AG04450 (cell line): ENCODE measurements around the gene CFAP68. TPM values are rescaled to one million over a fixed set of nuclear protein-coding genes. Genes with fewer than 3 reads are reported as not detected.

Experiments
- CTCF ChIA-PET: fragments of 300-600, 350-600 bp; formaldehyde crosslinking; extraction: SDS; loops from one replicate; lab custom pipeline; 2022; ENCODE audit warnings: antibody characterized with exemption, inconsistent platforms; lab: Charles Lee
- POLR2A ChIA-PET: fragments of 350-600 bp; formaldehyde crosslinking; extraction: SDS; loops from one replicate; lab custom pipeline; 2021; ENCODE audit warnings: antibody characterized with exemption, inconsistent platforms; lab: Yijun Ruan, JAX
- DNase-seq: peaks from one replicate; pipeline ENCODE4 v3.0.0-alpha.2; 2011; ENCODE audit warnings: low read depth, low spot score
- H3K27ac ChIP-seq: one replicate; pipeline ENCODE4 v1.5.1; 2012; ENCODE audit warnings: low read depth, low read length, control low read depth
- H3K27me3 ChIP-seq: one replicate; pipeline ENCODE4 v1.6.0; 2012; ENCODE audit warnings: low read length; ENCODE audit not compliant: control insufficient read depth, insufficient read depth
- H3K4me3 ChIP-seq: 2 replicates; pipeline ENCODE4 v1.5.1; 2011; ENCODE audit warnings: mild to moderate bottlenecking, low read depth, low read length, control low read depth
- H3K9me3 ChIP-seq: 2 replicates; pipeline ENCODE4 v1.5.1; 2012; ENCODE audit warnings: low read length; ENCODE audit not compliant: control insufficient read depth, insufficient read depth
- CTCF ChIP-seq: IDR thresholded peaks from 2 replicates; pipeline ENCODE4 v1.5.1; 2011; ENCODE audit warnings: low read depth, low read length, control low read depth, inconsistent platforms
- polyA plus RNA-seq: library from polyadenylated mRNA; depleted of rRNA; stranded (reverse); fragments of >200 nt; gene quantifications from 2 replicates; pipeline ENCODE4 v1.2.3, GENCODE V29; 2011

Gene CFAP68
- polyA plus RNA-seq, 1 experiment: 45.1 TPM

- peak; percentile 24 for DNase-seq
- H3K27ac ChIP-seq: peak within 1 kb of the TSS; percentile 58
- no peak for TF ChIP-seq CTCF
- no peak within 1 kb of the TSS for H3K4me3 ChIP-seq
- ChIA-PET POLR2A (no interaction called here), CTCF (no interaction called here)
- H3K27me3 ChIP-seq: peaks cover 3% of the 10 kb centered on the region
- H3K9me3 ChIP-seq: no peaks in the 10 kb centered on the region; the same call in 1 of the 2 replicates
Measured at GRCh38 chr11:111911563-111912401, 32.4 kb downstream of the CFAP68 start, which contains the start of gene CRYAB. Gene CRYAB (minus strand): TSS chr11:111911770. CDS start chr11:111911724, 46 bp downstream.

GRCh38 chr11:111912535-111912934 lies 33.2 kb downstream of the CFAP68 start, which contains the start of gene HSPB2:
Gene HSPB2 (plus strand): TSS chr11:111912734. CDS start chr11:111912830, 96 bp downstream.
- ChIA-PET POLR2A (interaction anchor here (1.2 kb wide), 1 partner anchor 14 kb away, joined by 5 read pairs; no protein-coding TSS in a partner anchor), CTCF (no interaction called here)
- H3K4me3 ChIP-seq: no peak within 1 kb of the TSS
- peaks cover 3% of the 10 kb centered on the region for H3K27me3 ChIP-seq
- no peak for DNase-seq
- no peaks in the 10 kb centered on the region; the same call in 1 of the 2 replicates for H3K9me3 ChIP-seq
- peak within 1 kb of the TSS; percentile 58 for H3K27ac ChIP-seq
- no peak for TF ChIP-seq CTCF

- CTCF ChIA-PET: interaction anchor here (0.9 to 1.0 kb wide), 2 partner anchors 14 to 369 kb away, joined by 3 read pairs; no protein-coding TSS in a partner anchor
Measured at GRCh38 chr11:111913031-111913861, 33.9 kb downstream of the CFAP68 start.

GRCh38 chr11:111913997-111914396 lies 34.7 kb downstream of the CFAP68 start:
- Histone ChIP-seq H3K27me3 (peaks cover 3% of the 10 kb centered on the region), H3K27ac (no peak overlapping the region), H3K9me3 (no peaks in the 10 kb centered on the region; the same call in 1 of the 2 replicates), H3K4me3 (no peak overlapping the region)
- CTCF ChIA-PET: interaction anchor here (0.5 to 1.2 kb wide), 4 partner anchors 13 to 368 kb away, joined by 3 to 5 read pairs (median 3); no protein-coding TSS in a partner anchor
- no peak for TF ChIP-seq CTCF
- no peak for DNase-seq
- POLR2A ChIA-PET: interaction anchor here (0.7 kb wide), 1 partner anchor 12 kb away, joined by 3 read pairs; no protein-coding TSS in a partner anchor

More at GRCh38 chr11:111913031-111913861, 33.9 kb downstream of the CFAP68 start:
- Histone ChIP-seq H3K27ac (no peak overlapping the region), H3K4me3 (no peak overlapping the region), H3K27me3 (peaks cover 3% of the 10 kb centered on the region), H3K9me3 (no peaks in the 10 kb centered on the region; the same call in 1 of the 2 replicates)
- no peak for DNase-seq
- TF ChIP-seq CTCF: no peak
- POLR2A ChIA-PET: interaction anchor here (1.2 kb wide), 1 partner anchor 13 kb away, joined by 5 read pairs; no protein-coding TSS in a partner anchor
